ENCODE measurements around the gene CADM4.

DNA sequence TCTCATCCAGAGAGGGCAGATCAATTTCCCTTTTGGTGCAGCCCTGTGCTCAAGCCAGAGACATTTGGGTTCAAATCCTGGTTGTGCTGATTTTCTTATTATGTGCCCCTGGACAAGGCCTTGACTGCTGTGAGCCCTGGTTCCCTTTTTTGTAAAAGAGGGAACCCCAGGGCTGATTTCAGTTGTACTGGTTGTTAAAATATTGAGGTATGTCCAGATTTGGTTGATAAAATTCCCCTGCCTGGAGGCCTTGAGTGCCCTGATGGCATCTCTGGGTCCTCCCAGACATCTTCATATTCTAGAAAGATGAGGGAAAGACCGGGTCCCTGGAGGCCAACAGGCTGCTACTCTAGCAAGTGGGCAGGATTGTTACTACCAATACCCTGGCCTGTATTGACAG is 44.7 kb upstream of the CADM4 start:
- TF ChIP-seq POLR2A (IDR thresholded peaks at IDR 0.05; ENCODE audit: control extremely low read depth in 1 of 2, low read depth in 2 of 2, low read length in 2 of 2) (no peak), YY1 (IDR thresholded peaks at IDR 0.05; ENCODE audit: low read depth, low read length) (no peak), BRCA1 (IDR thresholded peaks at IDR 0.05; ENCODE audit: low read depth, low read length) (no peak), EZH2 (IDR thresholded peaks at IDR 0.05; ENCODE audit: low read depth, low read length, severe bottlenecking) (no peak)
- TF ChIP-seq, protein P1, sequence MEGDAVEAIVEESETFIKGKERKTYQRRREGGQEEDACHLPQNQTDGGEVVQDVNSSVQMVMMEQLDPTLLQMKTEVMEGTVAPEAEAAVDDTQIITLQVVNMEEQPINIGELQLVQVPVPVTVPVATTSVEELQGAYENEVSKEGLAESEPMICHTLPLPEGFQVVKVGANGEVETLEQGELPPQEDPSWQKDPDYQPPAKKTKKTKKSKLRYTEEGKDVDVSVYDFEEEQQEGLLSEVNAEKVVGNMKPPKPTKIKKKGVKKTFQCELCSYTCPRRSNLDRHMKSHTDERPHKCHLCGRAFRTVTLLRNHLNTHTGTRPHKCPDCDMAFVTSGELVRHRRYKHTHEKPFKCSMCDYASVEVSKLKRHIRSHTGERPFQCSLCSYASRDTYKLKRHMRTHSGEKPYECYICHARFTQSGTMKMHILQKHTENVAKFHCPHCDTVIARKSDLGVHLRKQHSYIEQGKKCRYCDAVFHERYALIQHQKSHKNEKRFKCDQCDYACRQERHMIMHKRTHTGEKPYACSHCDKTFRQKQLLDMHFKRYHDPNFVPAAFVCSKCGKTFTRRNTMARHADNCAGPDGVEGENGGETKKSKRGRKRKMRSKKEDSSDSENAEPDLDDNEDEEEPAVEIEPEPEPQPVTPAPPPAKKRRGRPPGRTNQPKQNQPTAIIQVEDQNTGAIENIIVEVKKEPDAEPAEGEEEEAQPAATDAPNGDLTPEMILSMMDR (IDR thresholded peaks at IDR 0.05; ENCODE audit: control extremely low read depth in 1 of 3, insufficient read depth in 1 of 3, low read depth in 1 of 3, low read length in 3 of 3), result no peak
- TF ChIP-seq, protein P2, sequence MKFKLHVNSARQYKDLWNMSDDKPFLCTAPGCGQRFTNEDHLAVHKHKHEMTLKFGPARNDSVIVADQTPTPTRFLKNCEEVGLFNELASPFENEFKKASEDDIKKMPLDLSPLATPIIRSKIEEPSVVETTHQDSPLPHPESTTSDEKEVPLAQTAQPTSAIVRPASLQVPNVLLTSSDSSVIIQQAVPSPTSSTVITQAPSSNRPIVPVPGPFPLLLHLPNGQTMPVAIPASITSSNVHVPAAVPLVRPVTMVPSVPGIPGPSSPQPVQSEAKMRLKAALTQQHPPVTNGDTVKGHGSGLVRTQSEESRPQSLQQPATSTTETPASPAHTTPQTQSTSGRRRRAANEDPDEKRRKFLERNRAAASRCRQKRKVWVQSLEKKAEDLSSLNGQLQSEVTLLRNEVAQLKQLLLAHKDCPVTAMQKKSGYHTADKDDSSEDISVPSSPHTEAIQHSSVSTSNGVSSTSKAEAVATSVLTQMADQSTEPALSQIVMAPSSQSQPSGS (IDR thresholded peaks at IDR 0.05; ENCODE audit: low read length), result no peak
